Stimulated activated CD4-positive, alpha-beta T cell treated with anti-CD3 and anti-CD28 coated beads, TNF-alpha, amount 100 ng/mL, for 48 hours (primary cell): ENCODE measurements around the gene MTHFD1L.
"Not testable (repeated sequence)": the region's sequence is repeated elsewhere in the genome, so short reads cannot be mapped to it uniquely, and the experiment has no call there.

Source experiments
- DNase-seq, 3 donors: peaks; one replicate each; pipeline ENCODE4 v3.0.0-alpha.2; 2020; ENCODE audit warnings: low read depth in 3 of 3

MTHFD1L gene

DNA sequence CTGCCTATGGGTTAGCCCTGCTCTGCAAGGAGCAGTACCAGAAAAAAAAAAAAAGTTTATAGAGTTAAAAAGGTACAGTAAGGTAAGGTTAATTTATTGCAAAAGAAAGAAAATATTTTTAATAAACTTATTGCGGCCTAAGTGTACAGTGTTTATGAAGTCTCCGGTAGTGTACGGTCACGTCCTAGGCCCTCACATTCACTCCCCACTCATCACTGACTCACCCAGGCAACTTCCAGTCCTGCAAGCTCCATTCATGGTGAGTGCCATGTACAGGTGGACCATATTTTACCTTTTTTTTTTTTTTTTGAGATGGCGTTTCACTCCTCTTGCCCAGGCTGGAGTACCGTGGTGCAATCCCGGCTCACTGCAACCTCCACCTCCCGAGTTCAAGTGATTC is 258.1 kb downstream of the MTHFD1L start:
- DNase-seq = not testable (repeated sequence)

DNA sequence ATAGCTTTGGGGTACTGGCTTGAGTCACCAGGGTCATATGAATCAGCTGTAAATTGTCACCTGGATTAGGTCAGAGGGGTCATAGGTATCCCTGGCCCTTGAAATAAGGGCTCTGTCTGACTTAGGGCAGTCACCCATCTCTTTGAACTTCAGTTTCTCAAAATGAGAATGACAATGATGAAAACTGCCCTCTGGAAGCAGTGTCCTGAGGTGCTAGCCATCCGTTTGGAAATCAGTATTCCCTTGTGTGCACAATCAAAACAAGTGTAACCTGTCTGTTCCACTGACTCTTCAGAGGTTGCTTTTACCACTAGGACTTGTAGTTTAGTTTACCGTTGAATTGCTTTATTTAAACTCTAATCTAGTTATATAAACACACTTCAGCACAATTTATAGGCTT is 259.7 kb downstream of the MTHFD1L start:
- not testable (repeated sequence) for DNase-seq

DNA sequence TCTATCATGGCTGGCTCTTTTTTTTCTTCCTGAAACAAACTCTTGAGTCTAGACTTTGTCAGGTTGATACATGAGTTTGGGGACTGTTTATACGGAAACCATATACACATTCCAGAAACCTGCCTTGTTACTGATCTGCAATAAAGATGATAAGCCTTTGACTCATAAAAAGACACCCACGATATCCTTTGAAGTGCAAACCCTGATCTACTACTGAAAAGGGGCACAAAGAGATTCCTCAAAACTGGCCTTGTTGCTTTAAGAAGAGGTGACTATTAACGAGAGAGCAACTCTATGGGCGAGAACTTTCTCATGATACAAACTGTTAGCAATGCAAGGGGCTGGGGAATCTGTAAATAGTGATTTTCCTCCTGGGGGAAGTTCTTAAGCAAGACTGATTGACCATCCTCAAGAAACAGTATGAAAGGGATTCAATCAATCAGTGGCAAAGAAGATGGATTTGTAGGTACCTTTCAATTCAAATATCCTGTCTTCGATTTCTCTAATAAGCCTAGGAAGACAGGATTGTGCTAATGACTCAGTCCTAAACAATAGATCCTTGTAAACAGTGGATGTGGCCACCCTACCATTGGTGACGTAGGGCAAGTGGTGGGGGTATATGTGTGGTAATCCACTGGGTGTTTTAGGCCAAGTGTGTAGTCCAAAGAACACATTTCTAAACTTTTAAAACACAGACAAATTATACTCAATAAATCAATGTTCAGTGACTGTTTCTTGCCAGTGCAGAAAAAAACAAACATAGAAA is 260.3 kb downstream of the MTHFD1L start:
- not testable (repeated sequence) for DNase-seq

DNA sequence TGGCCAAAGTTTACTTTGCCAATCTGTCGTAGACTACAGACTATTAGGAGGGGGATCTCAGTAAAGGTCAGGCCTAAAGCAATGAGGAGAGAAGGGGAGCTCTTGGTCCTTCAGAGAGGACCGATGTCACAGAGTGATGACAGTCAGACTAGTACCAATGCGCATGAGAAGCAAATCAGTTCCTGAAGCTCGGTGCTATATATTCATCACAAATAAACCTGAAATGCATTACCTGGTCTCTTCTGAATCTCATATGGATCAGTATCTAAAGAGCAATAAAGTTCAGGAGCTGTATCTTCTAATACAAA is 260.9 kb downstream of the MTHFD1L start:
- not testable (repeated sequence) for DNase-seq

DNA sequence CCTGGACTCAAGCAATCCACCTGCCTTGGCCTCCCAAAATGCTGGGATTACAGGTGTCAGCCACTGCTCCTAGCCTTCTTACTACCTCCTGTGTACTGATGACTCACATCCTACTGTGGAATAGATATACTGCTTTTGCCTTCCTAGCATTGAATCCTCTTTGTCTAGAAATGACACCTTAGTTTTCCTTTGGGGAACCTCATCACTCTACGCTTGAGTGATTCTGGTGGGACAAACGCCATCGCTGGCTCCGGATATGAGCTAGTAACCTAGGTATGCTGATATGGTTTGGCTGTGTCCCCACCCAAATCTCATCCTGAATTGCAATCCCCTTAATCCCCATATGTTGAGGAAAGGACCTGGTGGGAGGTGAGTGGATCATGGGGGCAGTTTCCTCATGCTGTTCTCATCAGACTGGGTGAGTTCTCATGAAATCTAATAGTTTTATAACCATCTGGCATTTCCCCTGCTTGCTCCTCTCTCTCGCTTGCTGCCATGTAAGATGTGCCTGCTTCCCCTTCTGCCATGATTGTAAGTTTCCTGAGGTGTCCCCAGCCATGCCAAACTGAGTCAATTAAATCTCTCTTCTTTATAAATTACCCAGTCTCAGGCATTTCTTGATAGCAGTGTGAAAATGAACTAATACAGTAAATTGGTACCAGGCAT is 261.8 kb downstream of the MTHFD1L start:
- not testable (repeated sequence) for DNase-seq

DNA sequence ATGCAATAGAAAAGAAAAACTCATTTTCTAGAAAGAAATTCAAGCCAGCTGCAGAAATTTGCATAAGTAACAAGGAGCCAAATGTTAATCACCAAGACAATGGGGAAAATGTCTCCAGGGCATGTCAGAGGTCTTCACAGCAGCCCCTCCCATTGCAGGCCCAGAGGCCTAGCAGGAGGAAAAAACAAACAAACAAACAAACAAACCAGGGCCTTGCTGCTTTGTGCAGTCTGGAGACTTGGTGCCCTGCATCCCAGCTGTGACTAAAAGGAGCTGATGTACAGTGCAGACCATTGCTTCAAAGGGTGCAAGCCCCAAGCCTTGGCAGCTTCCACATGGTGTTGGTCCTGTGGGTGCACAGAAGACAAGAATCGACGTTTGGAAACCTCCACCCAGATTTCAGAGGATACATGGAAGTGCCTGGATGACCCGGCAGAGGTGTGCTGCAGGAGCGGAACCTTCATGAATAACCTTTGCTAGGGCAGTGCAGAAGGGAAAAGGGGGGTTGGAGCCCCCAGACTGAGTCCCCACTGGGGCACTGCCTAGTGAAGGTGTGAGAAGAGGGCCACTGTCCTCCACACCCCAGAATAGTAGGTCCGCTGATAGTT is 263.4 kb downstream of the MTHFD1L start:
- no peak for DNase-seq

DNA sequence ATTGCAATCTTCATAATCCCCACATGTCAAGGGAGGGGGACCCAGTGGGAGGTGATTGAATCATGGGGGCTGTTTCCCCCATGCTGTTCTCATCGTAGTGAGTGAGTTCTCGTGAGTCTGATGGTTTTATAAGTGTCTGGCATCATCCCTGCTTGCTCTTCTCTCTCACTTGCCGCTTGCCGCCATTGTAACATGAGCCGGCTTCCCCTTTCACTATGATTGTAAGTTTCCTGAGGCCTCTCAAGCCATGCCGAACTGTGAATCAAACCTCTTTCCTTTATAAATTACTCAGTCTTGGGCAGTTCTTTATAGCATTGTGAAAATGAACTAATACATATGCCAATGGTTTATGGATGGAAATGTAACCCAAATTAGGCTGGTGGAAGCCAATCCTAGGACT is 264.8 kb downstream of the MTHFD1L start:
- DNase-seq = no peak

DNA sequence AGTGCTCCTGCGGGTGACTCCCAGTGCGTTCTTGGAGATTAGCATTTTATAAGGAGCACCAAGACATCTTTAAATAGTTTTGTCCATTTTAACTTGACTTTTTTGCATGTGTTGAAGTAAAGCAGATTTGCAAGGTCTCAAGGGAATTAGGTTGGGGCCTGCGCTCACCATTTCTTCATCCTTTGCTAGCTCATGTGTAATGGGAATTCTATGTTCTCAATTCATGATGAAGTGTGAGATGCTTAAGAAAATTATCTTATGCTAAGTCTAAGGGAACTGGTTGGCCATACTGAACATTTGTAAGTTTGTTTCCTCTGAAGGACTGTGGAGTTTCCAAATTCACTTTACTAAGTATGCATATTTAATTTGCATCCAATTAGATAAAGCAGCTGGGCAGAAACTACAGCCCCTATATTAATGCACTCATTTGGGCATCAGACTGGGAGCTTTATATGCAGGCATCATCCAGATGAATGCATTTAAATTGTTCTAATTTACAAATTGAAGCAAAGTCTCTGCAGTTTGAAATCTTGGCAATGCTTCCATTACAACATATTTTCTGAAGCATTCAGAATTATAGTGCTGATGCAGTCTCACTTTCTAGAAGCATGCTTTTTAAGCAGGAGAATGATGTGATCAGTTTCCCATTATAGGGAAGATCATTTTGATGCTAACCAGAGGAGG is 266.0 kb downstream of the MTHFD1L start:
- DNase-seq = no peak

DNA sequence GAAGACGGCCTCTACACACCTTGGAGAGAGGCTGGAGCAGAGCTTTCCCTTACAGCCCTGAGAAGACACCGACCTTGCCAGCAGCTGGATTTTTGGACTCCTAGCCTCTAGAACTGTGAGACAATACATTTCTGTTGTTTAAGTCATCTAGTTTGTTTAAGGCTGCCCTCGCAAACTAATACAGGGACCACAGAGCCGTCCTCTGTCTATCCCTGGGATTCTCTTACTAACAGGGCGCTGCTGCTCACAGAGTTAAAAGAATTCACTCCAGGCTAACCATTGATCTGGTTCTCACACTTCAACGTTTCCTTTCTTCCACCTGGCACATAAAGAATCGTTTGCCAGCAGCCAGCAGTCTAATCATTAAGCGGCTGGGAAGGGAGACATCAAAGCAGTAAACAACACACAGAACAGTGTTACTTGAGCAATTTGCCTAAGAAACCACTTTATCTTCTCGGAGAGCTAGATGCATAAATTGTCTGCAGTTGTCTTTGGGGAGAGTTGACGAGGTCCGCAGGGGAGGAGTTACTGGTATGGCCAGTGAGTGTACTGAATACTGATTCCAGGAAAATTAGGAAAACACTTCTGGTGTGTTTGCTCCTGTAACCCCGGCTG is 270.7 kb downstream of the MTHFD1L start:
- DNase-seq = no peak

DNA sequence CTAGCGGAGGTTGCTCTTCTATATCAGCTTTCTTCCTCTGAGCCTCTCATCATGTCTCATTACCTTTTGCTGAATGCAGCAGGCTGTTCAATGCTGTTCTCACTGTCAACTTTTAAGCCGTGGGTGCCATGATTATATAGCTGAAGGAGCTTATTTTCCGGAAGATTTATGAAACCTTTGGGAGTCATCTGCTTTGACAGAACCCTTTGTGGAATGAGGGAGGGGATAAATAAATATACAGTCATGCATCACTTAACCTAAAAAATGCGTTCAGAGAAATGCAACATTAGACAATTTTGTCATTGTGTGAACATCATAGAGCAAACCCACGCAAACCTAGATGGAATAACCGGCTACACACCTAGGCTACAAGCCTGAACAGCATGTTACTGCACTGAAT is 272.0 kb downstream of the MTHFD1L start:
- DNase-seq = no peak

DNA sequence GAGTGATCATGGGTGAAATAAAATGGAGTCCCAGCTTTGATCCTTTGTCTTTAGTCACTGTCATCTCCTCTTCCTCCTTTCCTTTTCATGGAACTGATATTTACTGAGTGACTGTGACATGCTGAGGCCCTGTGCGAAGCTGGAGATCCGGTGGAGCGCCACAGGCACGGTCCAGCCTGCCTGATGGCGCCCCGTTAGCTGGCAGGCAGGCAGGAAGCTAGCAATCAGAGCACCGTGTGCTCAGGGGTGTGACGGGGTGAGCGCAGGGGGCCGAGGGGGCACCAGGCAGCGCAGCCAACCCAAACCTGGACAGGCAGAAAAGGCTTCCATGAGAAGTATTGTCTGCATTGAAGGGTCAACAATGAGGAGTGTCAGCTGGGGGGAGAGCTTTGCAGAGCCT is 274.0 kb downstream of the MTHFD1L start:
- no peak for DNase-seq

DNA sequence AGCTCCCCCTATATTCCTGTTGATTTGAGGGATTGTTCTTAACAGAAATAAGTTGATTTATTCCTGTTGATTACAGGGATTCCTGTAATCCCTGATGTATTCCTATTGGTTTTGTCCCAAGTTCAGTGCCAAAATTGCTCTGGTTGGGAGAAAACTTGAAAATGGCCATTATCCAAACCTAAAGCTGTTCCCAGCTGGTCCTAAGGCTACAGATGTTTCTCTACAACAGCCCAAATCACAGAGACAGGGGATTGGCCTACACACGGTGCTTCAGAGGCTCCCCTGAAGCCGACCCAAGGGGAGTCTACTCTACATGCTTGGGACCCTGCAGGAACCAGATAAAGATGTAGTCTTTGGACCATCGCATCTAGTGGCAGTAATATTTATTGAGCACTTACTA is 275.3 kb downstream of the MTHFD1L start:
- no peak for DNase-seq

DNA sequence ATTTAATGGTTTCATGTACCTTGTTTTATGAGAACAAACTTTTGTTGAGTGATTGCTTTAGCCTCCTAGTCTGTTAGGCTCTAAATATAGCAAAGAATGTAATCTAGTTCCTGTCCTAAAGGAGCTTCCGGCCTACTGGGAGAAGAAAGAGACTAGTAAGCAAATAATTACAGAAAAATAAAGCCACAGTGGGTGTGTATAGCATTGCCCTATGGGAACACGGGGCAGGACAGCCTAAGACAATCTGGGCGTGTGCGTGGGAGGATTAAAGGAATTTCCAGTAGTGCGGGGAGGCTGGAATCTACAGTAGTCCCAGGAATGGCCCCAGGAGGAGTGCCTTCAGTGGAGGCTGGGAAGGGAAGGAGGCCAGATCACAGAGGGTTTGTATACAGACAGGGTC is 276.2 kb downstream of the MTHFD1L start:
- DNase-seq = no peak

DNA sequence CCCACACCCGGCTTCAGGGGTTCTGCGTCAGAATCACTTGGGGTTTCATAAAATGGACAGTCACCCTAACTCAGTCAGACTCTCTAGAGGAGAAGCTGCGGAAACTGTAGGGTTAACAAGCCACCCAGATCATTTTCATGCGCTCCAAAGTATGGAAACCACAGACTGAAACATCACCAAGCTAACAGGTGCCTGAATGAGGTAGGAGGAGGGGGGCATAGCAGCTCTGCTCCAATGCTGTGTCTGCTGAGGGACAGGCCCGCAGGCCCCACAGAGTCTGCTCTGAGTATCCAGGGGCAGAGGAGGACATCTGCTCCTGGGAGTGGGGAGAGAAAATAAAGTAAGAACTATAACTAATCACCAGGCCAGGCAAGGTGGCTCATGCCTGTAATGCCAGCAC is 277.2 kb downstream of the MTHFD1L start:
- DNase-seq = no peak

DNA sequence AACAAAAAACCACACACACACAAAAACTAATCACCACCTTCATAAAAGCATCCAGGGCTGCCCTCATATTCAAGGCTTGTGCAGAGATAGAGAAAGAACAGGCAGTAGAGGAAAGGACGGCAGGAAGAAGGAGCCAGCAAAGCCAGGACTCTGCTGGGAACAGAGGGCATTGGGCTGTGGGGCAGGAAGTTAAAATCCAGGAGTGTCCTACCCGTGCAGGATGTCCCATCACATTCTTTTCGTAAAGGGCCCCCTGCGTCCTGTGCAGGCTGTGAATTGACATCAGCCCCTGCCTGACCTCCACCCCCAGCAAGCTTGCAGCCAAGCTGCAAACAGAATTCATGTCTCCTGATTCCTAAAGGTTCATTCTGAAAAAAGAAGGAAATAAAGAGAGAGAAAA is 277.8 kb downstream of the MTHFD1L start:
- DNase-seq = no peak

DNA sequence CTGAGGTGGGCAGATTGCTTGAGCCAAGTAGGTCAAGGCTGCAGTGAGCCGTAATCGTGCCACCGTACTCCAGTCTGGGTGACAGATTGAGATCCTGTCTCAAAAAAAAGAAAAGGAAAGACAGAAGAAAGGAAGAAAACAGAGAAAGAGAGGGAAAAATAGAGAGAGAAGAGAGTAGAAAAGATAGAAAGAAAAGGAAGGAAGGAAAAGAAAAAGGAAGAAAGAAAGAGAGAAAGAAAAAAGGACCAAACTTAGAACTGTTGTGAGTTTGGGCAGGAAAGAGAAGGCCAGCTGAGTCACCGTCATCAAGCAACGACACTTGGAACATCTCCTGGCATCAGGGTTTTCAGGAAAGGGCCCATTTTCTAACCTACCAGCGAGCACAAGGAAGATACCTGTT is 278.3 kb downstream of the MTHFD1L start:
- no peak for DNase-seq

DNA sequence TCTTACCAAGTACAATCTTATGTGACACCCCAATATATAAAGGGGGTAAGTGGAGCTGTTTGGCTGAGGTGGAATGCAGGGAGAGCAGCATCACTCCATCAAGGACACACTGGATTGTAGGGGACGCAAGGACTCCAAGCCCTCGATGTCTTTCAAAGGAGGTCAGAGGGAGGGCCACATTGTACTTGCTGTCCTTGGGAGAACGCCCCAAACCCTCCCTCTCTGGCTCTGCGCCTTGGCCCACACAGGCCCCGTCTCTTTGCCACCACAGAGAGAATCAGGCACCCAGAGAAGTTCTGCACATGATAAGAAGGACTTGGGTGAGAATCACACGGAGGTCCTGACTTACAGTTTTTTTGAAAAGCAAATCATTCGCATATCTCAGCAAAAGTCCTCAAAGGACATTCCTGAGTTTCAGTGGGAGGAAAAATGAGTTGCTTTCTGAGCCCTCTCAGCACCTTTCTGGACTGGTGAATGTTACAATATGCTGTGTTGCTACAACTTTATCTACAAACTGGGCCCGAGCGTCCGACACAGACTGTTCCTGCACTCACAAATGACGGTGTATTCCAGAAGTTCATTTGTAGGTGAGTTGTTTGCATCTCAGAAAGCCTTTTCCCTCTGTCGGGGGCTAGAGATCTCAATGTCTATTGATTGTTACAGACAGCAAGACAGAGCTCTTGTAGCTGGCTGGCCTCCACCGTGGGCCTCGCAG is 281.8 kb downstream of the MTHFD1L start:
- no peak for DNase-seq

DNA sequence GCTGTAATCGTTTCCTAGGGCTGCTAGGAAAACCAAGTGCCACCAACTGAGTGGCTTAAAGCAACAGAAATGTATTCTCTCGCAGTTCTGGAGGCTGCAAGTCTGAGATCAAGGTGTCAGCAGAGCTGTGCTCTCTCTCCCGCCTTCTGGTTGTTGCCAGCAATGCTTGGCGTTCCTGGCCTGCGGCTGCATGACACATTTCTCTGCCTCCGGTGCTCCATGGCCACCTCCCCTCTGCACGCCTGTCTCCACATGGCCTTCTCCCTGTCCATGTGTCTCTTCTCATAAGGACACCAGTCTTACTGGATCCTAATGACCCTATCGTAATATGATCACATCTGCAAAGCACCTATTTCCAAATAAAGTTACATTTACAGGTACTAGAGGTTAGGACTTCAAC is 282.6 kb downstream of the MTHFD1L start:
- DNase-seq = no peak

DNA sequence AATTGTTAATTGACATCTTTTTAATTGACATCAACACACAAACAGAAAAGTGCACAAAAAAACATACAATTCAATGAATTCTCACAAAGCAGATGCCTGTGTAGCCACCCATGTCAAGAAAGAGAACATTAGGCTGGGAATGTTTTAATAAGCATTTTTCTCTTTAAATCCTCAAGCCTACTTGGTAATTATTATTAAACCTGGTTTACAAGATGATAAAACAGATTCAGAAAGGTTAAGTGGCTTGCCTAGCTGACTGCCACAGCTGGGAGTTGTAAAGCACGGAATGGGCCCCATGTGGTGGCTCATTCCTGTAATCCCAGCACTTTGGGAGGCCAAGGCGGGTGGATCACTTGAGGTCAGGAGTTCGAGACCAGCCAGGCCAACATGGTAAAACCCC is 284.3 kb downstream of the MTHFD1L start:
- no peak for DNase-seq
